ENCODE results near the gene HIVEP3.
A peak's percentile ranks its signal among the peaks of the same experiment; 100 is the strongest.

Gene HIVEP3

DNA sequence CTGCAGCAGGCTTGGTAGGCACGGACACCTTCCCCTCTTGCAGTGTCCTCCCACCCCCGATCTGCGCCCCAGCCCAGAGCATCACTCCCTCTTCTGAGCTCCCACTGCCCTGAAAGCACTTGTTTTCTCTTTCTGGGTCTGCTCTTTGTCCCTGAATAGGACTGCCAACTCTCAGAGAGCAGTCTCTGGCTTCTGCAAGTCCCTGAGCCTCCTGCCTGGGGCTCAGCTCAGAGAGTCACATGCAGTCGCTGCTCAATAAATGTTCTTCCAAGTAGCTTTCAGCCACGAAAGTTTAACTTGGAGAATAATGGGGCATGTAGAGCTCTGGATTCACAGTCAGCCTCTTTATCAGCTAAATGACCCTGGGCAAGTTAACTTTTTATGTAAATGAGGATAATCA lies 205.6 kb downstream of the HIVEP3 start:
- Histone ChIP-seq H3K4me2 (ENCODE audit: insufficient read depth, low read length) (no peak overlapping the region), H4K20me1 (ENCODE audit: insufficient read depth, low read length) (peaks cover 92% of the 10 kb centered on the region), H2AFZ (ENCODE audit: low read depth, low read length) (no peak overlapping the region), H3K27me3 (ENCODE audit: insufficient read depth, low read length, poor library complexity) (no peaks in the 10 kb centered on the region), H3K36me3 (ENCODE audit: insufficient read depth, low read length) (no peaks in the 10 kb centered on the region; the same call in 1 of the 2 replicates), H3K27ac (ENCODE audit: low read length) (no peak overlapping the region), H3K9ac (ENCODE audit: low read depth, low read length) (no peak overlapping the region), H3K4me3 (ENCODE audit: low read depth in 1 of 2, low read length in 2 of 2) (no peak overlapping the region), H3K9me3 (ENCODE audit: insufficient read depth, low read length, severe bottlenecking) (no peaks in the 10 kb centered on the region), H3K79me2 (ENCODE audit: insufficient read depth, low read length) (peaks cover 100% of the 10 kb centered on the region), H3K4me1 (ENCODE audit: insufficient read depth, low read length) (no peaks in the 10 kb centered on the region)
- no peak for DNase-seq
- ATAC-seq (ENCODE audit: insufficient read depth, low read depth): no peak
- TF ChIP-seq CTCF (IDR thresholded peaks at IDR 0.05; ENCODE audit: borderline replicate concordance, extremely low read depth, low read length, poor library complexity, severe bottlenecking): no peak
- TF ChIP-seq EZH2 (IDR thresholded peaks at IDR 0.05; ENCODE audit: borderline replicate concordance, low read depth, low read length, severe bottlenecking): no peak

DNA sequence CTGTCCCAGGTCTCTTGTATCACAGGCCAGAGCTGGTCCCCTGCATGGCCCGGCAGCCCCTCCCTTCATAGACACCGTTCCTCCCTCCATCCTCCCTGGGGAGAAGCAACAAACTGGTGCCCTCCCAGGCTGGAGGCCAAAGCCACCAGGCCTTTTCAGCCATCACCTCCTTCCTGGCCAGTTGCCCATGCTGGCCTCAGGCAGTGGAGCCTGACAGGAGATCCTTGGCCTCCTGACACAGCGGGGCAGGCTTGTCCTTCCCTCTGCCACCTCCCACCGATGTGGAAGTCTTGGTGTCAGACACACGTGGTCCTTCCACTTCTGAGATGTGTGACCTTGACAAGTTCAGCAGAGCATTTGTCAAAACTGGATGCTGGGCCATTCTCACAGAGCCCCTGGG lies 206.0 kb downstream of the HIVEP3 start:
- 0 out of 2 replicates have a peak overlapping the region, but pooled peaks have one; percentile 32 for H3K27ac ChIP-seq (ENCODE audit: low read length)
- no peak for ATAC-seq (ENCODE audit: insufficient read depth, low read depth)
- no peak overlapping the region for H3K9ac ChIP-seq (ENCODE audit: low read depth, low read length)

GRCh38 chr1:41712081-41712480 lies 206.6 kb downstream of the HIVEP3 start:
- H3K27ac ChIP-seq (ENCODE audit: low read length): peak overlapping the region; percentile 32; the same call in 1 of the 2 replicates

More for the DNA sequence above, 206.0 kb downstream of the HIVEP3 start:
- Histone ChIP-seq H3K79me2 (ENCODE audit: insufficient read depth, low read length) (peaks cover 100% of the 10 kb centered on the region), H4K20me1 (ENCODE audit: insufficient read depth, low read length) (peaks cover 93% of the 10 kb centered on the region), H3K4me2 (ENCODE audit: insufficient read depth, low read length) (no peak overlapping the region), H3K4me3 (ENCODE audit: low read depth in 1 of 2, low read length in 2 of 2) (no peak overlapping the region), H3K9me3 (ENCODE audit: insufficient read depth, low read length, severe bottlenecking) (no peaks in the 10 kb centered on the region), H3K36me3 (ENCODE audit: insufficient read depth, low read length) (no peaks in the 10 kb centered on the region; the same call in 1 of the 2 replicates), H3K27me3 (ENCODE audit: insufficient read depth, low read length, poor library complexity) (no peaks in the 10 kb centered on the region), H3K4me1 (ENCODE audit: insufficient read depth, low read length) (no peaks in the 10 kb centered on the region), H2AFZ (ENCODE audit: low read depth, low read length) (no peak overlapping the region)
- TF ChIP-seq EZH2 (IDR thresholded peaks at IDR 0.05; ENCODE audit: borderline replicate concordance, low read depth, low read length, severe bottlenecking) (no peak), CTCF (IDR thresholded peaks at IDR 0.05; ENCODE audit: borderline replicate concordance, extremely low read depth, low read length, poor library complexity, severe bottlenecking) (no peak)
- DNase-seq: no peak

More at GRCh38 chr1:41712081-41712480, 206.6 kb downstream of the HIVEP3 start:
- no peak overlapping the region for H2AFZ ChIP-seq (ENCODE audit: low read depth, low read length)
- H3K9me3 ChIP-seq (ENCODE audit: insufficient read depth, low read length, severe bottlenecking): no peaks in the 10 kb centered on the region
- peaks cover 100% of the 10 kb centered on the region for H3K79me2 ChIP-seq (ENCODE audit: insufficient read depth, low read length)
- H3K27me3 ChIP-seq (ENCODE audit: insufficient read depth, low read length, poor library complexity): no peaks in the 10 kb centered on the region
- H3K4me3 ChIP-seq (ENCODE audit: low read depth in 1 of 2, low read length in 2 of 2): no peak overlapping the region
- no peak for DNase-seq
- TF ChIP-seq EZH2 (IDR thresholded peaks at IDR 0.05; ENCODE audit: borderline replicate concordance, low read depth, low read length, severe bottlenecking): no peak
- TF ChIP-seq CTCF (IDR thresholded peaks at IDR 0.05; ENCODE audit: borderline replicate concordance, extremely low read depth, low read length, poor library complexity, severe bottlenecking): no peak
- peaks cover 92% of the 10 kb centered on the region for H4K20me1 ChIP-seq (ENCODE audit: insufficient read depth, low read length)
- H3K9ac ChIP-seq (ENCODE audit: low read depth, low read length): no peak overlapping the region
- ATAC-seq (ENCODE audit: insufficient read depth, low read depth): no peak
- H3K4me2 ChIP-seq (ENCODE audit: insufficient read depth, low read length): no peak overlapping the region
- H3K4me1 ChIP-seq (ENCODE audit: insufficient read depth, low read length): no peaks in the 10 kb centered on the region
- no peaks in the 10 kb centered on the region; the same call in 1 of the 2 replicates for H3K36me3 ChIP-seq (ENCODE audit: insufficient read depth, low read length)

Data from DND-41 (cell line).